ENCODE results near the gene AKAP13. TPM values are rescaled to one million over a fixed set of nuclear protein-coding genes. Genes with fewer than 3 reads are reported as not detected.

The AKAP13 gene
- polyA plus RNA-seq, 1 donor from 2014 or later: 10.0 TPM

DNA sequence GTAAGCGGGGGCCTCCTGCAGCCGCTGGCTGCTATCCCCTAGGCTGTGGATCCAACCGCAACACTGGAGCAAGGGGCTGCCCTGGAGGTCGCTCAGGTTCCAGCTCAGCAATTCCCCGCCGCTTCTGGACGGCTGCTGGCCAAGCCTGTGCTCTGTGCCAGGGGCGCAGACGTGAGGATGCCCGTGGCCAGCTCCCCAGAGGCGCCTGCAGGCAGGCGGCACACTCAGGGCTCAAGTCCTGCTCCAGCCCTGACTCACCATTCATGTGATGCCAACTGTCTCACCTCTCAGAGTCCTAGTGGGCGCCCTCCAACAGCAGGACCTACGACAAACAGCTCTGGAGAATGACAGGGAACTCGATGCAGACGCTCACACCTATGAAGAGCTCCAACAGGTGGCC, 382.8 kb downstream of the AKAP13 start:
- no peaks in the 10 kb centered on the region for H3K9me2 ChIP-seq (ENCODE audit: insufficient read depth, low read length)
- no peaks in the 10 kb centered on the region for H3F3A ChIP-seq (ENCODE audit: insufficient read depth, low read length, poor library complexity, severe bottlenecking)
- H2AFZ ChIP-seq (ENCODE audit: low read depth, low read length): no peak overlapping the region
- peaks cover 22% of the 10 kb centered on the region for H3K79me2 ChIP-seq (replicated peaks; ENCODE audit: insufficient read depth, low read length)
- TF ChIP-seq EZH2 (IDR thresholded peaks at IDR 0.05; ENCODE audit: borderline replicate concordance, insufficient read depth, low read length, poor library complexity, severe bottlenecking) (no peak), RAD21 (conservative IDR thresholded peaks at IDR 0.05) (no peak), EP300 (conservative IDR thresholded peaks at IDR 0.05; ENCODE audit: poor library complexity, severe bottlenecking) (no peak), MXI1 (conservative IDR thresholded peaks at IDR 0.05; ENCODE audit: poor library complexity, severe bottlenecking) (no peak), POLR2AphosphoS5 (IDR thresholded peaks at IDR 0.05) (no peak), SMC3 (conservative IDR thresholded peaks at IDR 0.05; ENCODE audit: poor library complexity) (no peak), TAF1 (IDR thresholded peaks at IDR 0.05; ENCODE audit: low read depth) (no peak)
- TF ChIP-seq, protein P1, sequence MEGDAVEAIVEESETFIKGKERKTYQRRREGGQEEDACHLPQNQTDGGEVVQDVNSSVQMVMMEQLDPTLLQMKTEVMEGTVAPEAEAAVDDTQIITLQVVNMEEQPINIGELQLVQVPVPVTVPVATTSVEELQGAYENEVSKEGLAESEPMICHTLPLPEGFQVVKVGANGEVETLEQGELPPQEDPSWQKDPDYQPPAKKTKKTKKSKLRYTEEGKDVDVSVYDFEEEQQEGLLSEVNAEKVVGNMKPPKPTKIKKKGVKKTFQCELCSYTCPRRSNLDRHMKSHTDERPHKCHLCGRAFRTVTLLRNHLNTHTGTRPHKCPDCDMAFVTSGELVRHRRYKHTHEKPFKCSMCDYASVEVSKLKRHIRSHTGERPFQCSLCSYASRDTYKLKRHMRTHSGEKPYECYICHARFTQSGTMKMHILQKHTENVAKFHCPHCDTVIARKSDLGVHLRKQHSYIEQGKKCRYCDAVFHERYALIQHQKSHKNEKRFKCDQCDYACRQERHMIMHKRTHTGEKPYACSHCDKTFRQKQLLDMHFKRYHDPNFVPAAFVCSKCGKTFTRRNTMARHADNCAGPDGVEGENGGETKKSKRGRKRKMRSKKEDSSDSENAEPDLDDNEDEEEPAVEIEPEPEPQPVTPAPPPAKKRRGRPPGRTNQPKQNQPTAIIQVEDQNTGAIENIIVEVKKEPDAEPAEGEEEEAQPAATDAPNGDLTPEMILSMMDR (IDR thresholded peaks at IDR 0.05; ENCODE audit: poor library complexity, severe bottlenecking): no peak
- TF ChIP-seq, protein P2, sequence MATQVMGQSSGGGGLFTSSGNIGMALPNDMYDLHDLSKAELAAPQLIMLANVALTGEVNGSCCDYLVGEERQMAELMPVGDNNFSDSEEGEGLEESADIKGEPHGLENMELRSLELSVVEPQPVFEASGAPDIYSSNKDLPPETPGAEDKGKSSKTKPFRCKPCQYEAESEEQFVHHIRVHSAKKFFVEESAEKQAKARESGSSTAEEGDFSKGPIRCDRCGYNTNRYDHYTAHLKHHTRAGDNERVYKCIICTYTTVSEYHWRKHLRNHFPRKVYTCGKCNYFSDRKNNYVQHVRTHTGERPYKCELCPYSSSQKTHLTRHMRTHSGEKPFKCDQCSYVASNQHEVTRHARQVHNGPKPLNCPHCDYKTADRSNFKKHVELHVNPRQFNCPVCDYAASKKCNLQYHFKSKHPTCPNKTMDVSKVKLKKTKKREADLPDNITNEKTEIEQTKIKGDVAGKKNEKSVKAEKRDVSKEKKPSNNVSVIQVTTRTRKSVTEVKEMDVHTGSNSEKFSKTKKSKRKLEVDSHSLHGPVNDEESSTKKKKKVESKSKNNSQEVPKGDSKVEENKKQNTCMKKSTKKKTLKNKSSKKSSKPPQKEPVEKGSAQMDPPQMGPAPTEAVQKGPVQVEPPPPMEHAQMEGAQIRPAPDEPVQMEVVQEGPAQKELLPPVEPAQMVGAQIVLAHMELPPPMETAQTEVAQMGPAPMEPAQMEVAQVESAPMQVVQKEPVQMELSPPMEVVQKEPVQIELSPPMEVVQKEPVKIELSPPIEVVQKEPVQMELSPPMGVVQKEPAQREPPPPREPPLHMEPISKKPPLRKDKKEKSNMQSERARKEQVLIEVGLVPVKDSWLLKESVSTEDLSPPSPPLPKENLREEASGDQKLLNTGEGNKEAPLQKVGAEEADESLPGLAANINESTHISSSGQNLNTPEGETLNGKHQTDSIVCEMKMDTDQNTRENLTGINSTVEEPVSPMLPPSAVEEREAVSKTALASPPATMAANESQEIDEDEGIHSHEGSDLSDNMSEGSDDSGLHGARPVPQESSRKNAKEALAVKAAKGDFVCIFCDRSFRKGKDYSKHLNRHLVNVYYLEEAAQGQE (IDR thresholded peaks at IDR 0.05; ENCODE audit: borderline replicate concordance): no peak
- no peak overlapping the region for H3K9ac ChIP-seq (ENCODE audit: low read length)
- no peak overlapping the region for H3K4me3 ChIP-seq (ENCODE audit: low read length)
- no peaks in the 10 kb centered on the region for H4K20me1 ChIP-seq (ENCODE audit: insufficient read depth)
- no peak overlapping the region for H3K4me2 ChIP-seq (ENCODE audit: low read length)
- no peak overlapping the region for H3K27ac ChIP-seq (ENCODE audit: low read length)
- H3K27me3 ChIP-seq (ENCODE audit: insufficient read depth, low read depth, low read length): no peaks in the 10 kb centered on the region
- peaks cover under 1% of the 10 kb centered on the region for H3K9me3 ChIP-seq (ENCODE audit: low read length)
- H3K36me3 ChIP-seq (ENCODE audit: insufficient read depth, low read length): peaks cover 10% of the 10 kb centered on the region

DNA sequence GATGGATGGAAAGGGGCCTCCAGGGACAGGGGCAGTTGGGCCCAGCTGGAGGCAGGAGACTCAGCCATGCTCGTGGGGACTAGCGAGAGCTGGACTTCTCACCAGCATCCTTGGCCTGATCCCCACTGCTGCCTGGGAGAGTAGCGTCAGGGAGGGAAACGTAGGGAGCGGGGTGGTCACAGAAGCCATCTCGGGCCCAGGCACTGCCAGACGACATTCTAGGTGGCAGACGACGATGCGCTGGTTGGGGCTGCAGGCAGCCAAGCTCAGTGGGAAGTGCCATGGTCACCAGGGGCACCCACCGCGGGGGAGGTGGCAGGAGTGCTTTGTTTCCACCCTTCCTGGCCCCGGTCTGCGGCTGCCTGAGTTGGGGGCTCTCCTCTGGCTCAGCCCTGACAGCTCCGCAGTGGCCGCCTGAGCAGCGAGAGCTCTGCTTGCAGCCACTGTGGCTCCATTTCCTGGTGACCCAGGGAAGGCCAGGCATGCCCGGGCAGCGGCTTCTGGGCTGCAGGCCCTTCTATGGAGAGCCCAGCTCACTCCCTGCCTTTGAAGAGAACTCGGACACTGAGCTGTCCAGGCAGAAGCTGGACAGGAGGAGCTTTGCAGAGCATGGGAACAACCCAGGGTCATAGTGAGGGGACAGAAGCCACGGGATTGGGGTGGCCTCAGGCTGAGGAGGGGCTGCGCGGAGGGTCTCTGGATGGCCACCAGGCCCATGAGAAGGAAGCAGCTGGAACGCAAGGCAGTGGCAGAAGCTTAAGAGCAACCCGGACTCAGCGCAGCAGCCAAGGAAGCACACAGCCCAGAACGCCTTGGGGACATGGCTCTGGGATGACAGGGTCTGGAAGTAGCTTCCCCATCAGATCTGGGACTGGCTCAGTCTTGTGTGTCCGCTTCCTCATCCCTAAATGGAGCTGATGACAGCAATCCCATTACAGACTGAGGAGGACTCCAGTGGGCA, 383.6 kb downstream of the AKAP13 start:
- Histone ChIP-seq H2AFZ (ENCODE audit: low read depth, low read length) (no peak overlapping the region), H3K4me3 (ENCODE audit: low read length) (no peak overlapping the region), H3K79me2 (replicated peaks; ENCODE audit: insufficient read depth, low read length) (peaks cover 29% of the 10 kb centered on the region), H3K27me3 (ENCODE audit: insufficient read depth, low read depth, low read length) (no peaks in the 10 kb centered on the region), H3K9me2 (ENCODE audit: insufficient read depth, low read length) (no peaks in the 10 kb centered on the region), H3F3A (ENCODE audit: insufficient read depth, low read length, poor library complexity, severe bottlenecking) (no peaks in the 10 kb centered on the region), H3K9me3 (ENCODE audit: low read length) (peaks cover 9% of the 10 kb centered on the region), H3K36me3 (ENCODE audit: insufficient read depth, low read length) (peaks cover 17% of the 10 kb centered on the region), H3K27ac (ENCODE audit: low read length) (no peak overlapping the region), H4K20me1 (ENCODE audit: insufficient read depth) (no peaks in the 10 kb centered on the region), H3K4me2 (ENCODE audit: low read length) (no peak overlapping the region), H3K9ac (ENCODE audit: low read length) (no peak overlapping the region)
- TF ChIP-seq, protein P2 (IDR thresholded peaks at IDR 0.05; ENCODE audit: borderline replicate concordance): no peak
- TF ChIP-seq EP300 (conservative IDR thresholded peaks at IDR 0.05; ENCODE audit: poor library complexity, severe bottlenecking): no peak
- no peak for TF ChIP-seq SMC3 (conservative IDR thresholded peaks at IDR 0.05; ENCODE audit: poor library complexity)
- TF ChIP-seq EZH2 (IDR thresholded peaks at IDR 0.05; ENCODE audit: borderline replicate concordance, insufficient read depth, low read length, poor library complexity, severe bottlenecking): no peak
- TF ChIP-seq, protein P1 (IDR thresholded peaks at IDR 0.05; ENCODE audit: poor library complexity, severe bottlenecking): no peak
- TF ChIP-seq MXI1 (conservative IDR thresholded peaks at IDR 0.05; ENCODE audit: poor library complexity, severe bottlenecking): no peak
- no peak for TF ChIP-seq RAD21 (conservative IDR thresholded peaks at IDR 0.05)
- no peak for TF ChIP-seq POLR2AphosphoS5 (IDR thresholded peaks at IDR 0.05)
- TF ChIP-seq TAF1 (IDR thresholded peaks at IDR 0.05; ENCODE audit: low read depth): no peak

Measured in neural cell (in vitro differentiated cells).